ENCODE data around the gene SLAMF9.
"Not testable (repeated sequence)": the region's sequence is repeated elsewhere in the genome, so short reads cannot be mapped to it uniquely, and the experiment has no call there.

SLAMF9 gene

GRCh38 chr1:159908031-159908940 lies 45.8 kb downstream of the SLAMF9 start:
- Histone ChIP-seq H3K4me3 (ENCODE audit: low read length) (no peak overlapping the region), H3K9ac (ENCODE audit: low read depth, low read length) (no peak overlapping the region), H3K27me3 (ENCODE audit: insufficient read depth, low read length) (no peaks in the 10 kb centered on the region), H3K27ac (ENCODE audit: low read depth, low read length) (no peak overlapping the region), H3K36me3 (ENCODE audit: insufficient read depth, low read length) (no peaks in the 10 kb centered on the region), H3K4me1 (ENCODE audit: insufficient read depth, low read length) (peaks cover 29% of the 10 kb centered on the region), H3K9me3 (ENCODE audit: insufficient read depth, low read depth, low read length) (peaks cover 3% of the 10 kb centered on the region; the same call in 1 of the 2 replicates)
- WGBS = 85% methylated on average over 8 of the region's 9 CpGs

- 78% methylated on average over 1 of the region's 1 CpG for WGBS
- Histone ChIP-seq H3K27me3 (ENCODE audit: insufficient read depth, low read length) (no peaks in the 10 kb centered on the region), H3K4me1 (ENCODE audit: insufficient read depth, low read length) (peaks cover 27% of the 10 kb centered on the region), H3K27ac (ENCODE audit: low read depth, low read length) (no peak overlapping the region), H3K9me3 (ENCODE audit: insufficient read depth, low read depth, low read length) (peaks cover 3% of the 10 kb centered on the region; the same call in 1 of the 2 replicates), H3K4me3 (ENCODE audit: low read length) (no peak overlapping the region), H3K36me3 (ENCODE audit: insufficient read depth, low read length) (no peaks in the 10 kb centered on the region), H3K9ac (ENCODE audit: low read depth, low read length) (no peak overlapping the region)
These were observed 47.1 kb downstream of the SLAMF9 start for GRCh38 chr1:159906960-159907359.

GRCh38 chr1:159904036-159904435 lies 50.0 kb downstream of the SLAMF9 start:
- Histone ChIP-seq H3K4me1 (ENCODE audit: insufficient read depth, low read length) (peaks cover 15% of the 10 kb centered on the region), H3K27me3 (ENCODE audit: insufficient read depth, low read length) (peaks cover 12% of the 10 kb centered on the region)
- not testable (repeated sequence) for H3K4me3 ChIP-seq (ENCODE audit: low read length); H3K27ac ChIP-seq (ENCODE audit: low read depth, low read length); H3K9ac ChIP-seq (ENCODE audit: low read depth, low read length); H3K36me3 ChIP-seq (ENCODE audit: insufficient read depth, low read length); H3K9me3 ChIP-seq (ENCODE audit: insufficient read depth, low read depth, low read length)
- 77% methylated on average over 3 of the region's 3 CpGs for WGBS

- Histone ChIP-seq H3K9ac (ENCODE audit: low read depth, low read length) (no peak overlapping the region), H3K36me3 (ENCODE audit: insufficient read depth, low read length) (no peaks in the 10 kb centered on the region)
- WGBS = 95% methylated on average over 3 of the region's 3 CpGs
These were observed 51.5 kb downstream of the SLAMF9 start for GRCh38 chr1:159902541-159902940.

More at GRCh38 chr1:159902541-159902940, 51.5 kb downstream of the SLAMF9 start:
- peaks cover 3% of the 10 kb centered on the region; the same call in 1 of the 2 replicates for H3K9me3 ChIP-seq (ENCODE audit: insufficient read depth, low read depth, low read length)
- H3K27ac ChIP-seq (ENCODE audit: low read depth, low read length) = no peak overlapping the region
- H3K4me3 ChIP-seq (ENCODE audit: low read length) = no peak overlapping the region
- peaks cover 11% of the 10 kb centered on the region for H3K4me1 ChIP-seq (ENCODE audit: insufficient read depth, low read length)
- H3K27me3 ChIP-seq (ENCODE audit: insufficient read depth, low read length) = peaks cover 12% of the 10 kb centered on the region
